ENCODE results near the gene DAZAP1.

DAZAP1 gene

DNA sequence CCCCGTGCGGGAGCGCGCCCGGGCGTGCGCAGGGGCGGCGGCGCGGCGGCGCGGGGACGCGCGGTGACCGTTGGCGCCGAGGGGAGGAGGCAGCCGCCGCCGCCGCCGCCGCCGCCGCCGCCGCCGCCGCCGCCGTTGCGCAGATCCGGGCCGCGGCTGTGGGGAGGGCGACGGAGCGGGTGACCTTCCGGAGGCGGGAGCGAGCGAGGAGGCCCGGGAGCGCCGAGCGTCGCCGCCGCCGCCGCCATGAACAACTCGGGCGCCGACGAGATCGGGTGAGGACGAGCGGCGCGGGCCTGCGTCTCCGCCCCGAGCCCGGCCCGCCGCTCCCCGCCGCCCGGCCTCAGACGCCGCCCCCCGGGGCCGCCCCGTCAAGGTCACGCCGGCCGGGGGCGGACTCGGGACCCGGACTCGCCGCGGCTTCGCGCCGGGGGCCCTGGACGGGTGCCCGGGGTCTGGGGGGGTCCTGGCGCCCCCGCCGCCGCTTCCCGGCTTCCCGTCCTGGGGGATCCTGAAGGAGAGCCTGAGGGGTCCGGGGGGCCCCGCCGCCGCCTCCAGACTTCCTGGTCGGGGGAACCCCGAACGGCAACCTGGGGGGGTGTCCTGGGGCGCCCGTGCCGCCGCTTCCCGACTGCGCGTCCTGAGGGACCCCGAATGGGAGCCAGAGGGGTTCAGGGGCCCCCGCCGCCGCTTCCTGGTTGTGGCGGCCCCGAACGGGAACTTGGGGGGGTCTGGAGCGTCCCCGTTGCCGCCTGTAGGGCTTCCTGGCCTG lies at the start of gene DAZAP1:
TSS of gene DAZAP1 (plus strand) at position 59 of the 772 bp plus-strand sequence. CDS start at position 247, 188 bp downstream.
- peak in 2 of 3 experiments; percentile 36 to 39 for DNase-seq (ENCODE audit: low read depth in 3 of 3)

DNA sequence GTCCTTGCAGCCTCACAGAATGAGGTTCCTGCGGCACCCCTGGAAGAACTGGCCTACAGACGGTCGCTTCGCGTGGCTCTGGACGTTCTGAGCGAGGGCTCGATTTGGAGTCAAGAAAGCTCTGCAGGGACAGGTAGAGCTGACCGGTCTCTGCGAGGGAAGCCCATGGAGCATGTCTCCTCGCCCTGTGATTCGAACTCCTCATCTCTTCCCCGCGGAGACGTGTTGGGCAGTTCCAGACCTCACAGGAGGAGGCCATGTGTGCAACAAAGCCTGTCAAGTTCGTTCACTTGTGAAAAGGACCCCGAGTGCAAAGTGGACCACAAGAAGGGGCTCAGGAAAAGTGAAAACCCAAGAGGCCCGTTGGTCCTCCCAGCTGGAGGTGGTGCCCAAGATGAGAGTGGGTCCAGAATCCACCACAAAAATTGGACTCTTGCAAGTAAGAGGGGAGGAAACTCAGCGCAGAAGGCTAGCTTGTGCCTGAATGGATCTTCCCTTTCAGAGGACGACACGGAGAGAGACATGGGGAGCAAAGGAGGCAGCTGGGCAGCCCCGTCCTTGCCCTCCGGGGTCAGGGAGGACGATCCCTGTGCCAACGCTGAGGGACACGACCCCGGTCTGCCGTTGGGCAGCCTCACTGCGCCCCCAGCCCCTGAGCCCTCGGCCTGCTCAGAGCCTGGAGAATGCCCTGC lies 47.1 kb upstream of the DAZAP1 start:
- DNase-seq (ENCODE audit: low read depth in 3 of 3) = no peak

DNA sequence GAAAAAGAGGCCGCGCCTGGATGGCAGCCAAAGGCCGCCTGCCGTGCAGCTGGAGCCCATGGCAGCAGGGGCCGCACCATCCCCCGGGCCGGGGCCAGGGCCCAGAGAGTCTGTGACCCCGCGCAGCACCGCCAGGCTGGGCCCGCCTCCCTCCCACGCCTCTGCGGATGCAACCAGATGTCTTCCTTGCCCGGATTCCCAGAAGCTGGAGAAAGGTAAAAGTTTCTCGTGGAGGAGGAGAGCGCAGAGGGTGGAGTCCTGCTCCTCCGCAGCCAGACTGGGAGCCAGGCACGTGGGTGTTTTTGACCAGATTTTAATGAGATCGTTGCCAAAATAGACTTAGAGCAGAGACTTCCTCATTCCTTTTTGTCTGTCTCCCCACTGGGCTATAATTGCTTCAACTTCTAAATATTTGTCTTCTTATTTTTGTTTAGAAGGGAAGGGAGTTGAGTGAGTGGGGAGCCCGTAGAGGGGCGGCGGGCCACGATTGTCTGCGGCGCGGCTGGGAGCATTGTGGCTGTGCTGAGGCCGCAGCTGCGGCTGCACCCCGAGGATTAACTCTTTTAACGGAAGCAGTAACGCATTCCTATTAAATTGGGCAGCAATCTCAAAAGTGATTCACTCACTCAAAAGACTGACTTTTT lies 46.4 kb upstream of the DAZAP1 start:
- DNase-seq (ENCODE audit: low read depth in 3 of 3) = no peak

DNA sequence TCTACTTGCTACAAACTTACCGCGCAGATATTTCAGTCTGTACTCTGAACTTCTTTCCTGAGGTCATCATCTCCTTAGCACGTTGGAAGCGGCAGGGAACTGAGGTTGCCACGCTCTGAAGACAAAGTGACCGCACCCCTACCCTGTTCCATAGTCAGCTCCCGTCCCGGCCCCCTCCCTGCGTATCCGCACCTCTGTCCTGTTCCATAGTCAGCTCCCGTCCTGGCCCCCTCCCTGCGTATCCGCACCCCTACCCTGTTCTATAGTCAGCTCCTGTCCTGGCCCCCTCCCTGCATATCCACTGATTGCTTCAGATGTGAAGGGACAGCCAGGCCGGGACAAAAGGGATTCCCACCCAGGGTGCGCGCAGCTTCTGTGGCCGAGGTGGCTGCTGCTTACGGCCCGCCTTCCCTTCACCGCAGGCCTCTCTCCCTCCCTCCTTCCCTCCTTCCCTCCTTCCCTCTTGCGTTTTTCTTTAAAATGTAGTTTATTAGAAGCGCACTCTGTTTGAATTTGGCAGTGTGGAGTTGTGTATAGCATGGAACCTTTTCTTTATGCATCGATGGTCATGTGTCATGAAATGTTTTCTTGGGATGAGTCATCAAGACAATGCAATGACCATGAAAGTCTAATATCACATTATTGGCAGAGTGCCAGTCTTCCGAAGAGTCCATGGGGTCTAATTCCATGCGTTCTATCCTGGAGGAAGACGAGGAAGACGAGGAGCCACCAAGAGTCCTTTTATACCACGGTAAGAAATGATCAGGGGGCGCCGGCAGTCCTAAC lies 45.6 kb upstream of the DAZAP1 start:
- no peak for DNase-seq (ENCODE audit: low read depth in 3 of 3)

DNA sequence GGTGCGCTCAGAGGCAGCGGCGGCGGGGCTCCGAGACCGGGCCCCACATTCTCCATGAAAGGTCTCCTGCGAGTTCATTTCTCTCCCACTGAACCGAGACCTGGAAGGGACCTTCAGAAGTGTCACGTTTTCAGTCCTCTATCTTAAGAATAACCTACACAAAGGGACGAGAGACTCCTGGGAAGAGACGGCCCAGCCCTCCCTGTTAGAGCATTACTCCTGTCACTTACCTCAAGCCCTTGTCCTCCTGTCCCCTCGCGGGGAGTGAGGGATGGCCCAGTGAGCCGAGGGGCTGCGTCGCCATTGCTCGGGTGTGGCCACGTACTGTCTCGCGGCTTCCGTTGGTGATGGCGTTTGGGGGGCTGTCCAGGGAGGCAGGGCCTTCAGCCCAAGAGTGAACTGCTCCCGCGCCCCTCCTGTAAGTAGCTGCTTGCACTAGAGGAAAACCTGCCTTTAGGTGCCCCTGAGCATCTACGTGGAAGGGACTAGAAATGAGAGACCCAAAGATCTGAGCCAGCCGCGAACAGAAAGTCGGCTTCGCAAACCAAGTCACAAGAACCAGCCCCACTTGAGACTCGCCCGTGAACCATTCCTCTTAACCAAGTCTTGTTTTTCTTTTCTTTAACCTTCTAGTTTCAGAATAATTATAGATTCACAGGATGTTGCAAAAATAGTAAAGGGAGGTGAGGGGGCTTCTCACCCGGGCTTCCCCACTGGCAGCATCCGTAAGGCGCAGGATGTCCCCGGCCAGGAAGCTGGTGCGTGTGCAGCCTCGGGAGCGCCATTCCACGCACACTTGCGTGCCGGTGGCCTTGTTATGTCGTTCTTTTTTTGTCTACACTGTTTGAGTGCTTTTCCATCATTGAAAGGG lies 44.8 kb upstream of the DAZAP1 start:
- DNase-seq (ENCODE audit: low read depth in 3 of 3) = no peak

DNA sequence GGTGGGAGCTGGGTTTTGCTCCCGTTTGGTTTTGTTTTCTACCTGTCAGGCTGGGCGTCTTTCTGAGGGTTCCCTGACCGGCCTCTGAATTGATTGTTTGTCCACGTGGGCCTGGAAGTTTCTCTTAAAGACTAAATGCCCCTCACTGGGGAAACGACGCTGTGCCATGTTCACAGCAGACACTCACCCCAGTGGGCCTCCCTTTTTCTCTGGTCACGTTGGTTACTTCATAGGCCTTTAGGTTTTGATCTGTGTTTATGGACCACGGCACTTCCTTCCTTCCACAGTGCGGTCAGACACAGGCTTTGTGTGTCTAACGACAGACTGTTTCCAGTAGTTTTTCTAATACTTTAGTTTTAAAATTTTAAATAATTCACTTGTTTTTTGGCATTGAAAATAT lies 43.8 kb upstream of the DAZAP1 start:
- DNase-seq (ENCODE audit: low read depth in 3 of 3) = no peak

DNA sequence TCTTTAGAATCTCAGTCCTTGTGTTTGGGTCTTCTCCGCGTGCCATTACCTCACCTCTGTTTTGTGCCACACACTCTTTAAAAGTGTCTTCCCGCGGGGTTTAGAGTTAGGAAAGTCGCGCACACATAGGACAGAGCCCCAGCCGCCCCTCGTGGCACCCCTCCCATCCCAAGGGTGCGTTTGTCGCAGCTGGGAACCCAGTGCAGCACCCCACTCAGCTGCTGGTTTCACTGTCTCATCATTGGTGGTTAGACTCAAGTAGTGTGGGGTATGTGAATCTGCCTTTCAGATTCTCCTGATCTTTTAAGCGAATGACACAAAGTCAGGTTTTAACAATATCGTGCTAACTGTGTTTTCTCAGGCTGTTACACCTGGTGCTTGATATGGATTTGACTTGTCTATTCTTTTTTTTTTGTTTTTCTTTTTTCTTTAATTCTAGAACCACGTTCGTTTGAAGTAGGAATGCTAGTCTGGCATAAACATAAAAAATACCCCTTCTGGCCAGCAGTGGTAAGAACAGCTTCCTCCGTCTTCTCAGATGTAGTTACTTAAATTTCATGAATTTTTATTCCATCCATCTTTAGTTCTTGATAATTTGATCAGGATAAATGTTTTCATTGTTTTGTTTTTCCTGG lies 43.2 kb upstream of the DAZAP1 start:
- no peak for DNase-seq (ENCODE audit: low read depth in 3 of 3)

DNA sequence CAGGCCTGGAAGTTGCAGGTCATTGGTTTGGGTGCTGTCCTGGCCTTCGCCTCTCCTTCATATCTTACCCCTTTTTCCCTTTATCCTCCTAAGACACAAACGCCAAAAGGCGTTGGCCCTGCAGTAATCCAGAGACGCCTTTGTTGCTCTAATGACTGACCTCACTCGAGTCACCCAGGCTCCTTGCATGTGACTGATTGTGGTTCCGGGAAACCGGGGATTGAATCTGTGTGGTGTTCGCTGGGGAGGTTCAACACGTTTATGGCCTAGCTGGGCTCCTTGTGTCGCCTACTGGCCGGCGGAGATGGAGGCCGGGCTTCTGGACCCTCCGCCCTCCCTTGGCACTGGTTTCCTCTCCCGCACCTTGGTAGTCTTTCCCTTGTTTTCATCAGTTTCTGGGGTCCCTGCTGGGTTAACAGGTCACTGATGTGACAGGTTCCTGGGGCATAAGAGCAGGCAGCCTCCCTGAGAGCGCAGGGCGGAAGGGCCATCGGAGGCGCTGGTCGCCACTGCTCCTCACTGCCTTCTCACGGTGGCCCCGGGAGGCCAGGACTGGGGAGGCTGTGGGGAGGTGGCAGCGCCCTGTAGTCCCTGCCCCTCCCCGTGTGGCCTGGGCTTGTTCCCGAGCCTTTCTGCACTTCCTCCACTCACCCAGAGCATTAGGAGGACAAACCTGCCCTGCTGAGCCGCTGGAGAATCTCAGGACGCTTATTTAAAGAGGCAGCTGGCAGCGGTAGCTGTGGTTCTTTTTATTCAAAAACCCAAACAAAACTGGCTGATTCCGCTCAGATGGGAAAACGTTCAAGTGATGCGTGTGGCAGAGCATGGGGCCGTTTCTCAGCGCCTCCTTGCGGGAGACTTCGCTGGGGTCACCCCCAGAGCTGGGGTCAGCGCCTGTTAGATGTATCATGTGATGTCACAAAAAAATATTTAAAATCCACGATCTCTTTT lies 41.8 kb upstream of the DAZAP1 start:
- DNase-seq (ENCODE audit: low read depth in 3 of 3) = no peak

DNA sequence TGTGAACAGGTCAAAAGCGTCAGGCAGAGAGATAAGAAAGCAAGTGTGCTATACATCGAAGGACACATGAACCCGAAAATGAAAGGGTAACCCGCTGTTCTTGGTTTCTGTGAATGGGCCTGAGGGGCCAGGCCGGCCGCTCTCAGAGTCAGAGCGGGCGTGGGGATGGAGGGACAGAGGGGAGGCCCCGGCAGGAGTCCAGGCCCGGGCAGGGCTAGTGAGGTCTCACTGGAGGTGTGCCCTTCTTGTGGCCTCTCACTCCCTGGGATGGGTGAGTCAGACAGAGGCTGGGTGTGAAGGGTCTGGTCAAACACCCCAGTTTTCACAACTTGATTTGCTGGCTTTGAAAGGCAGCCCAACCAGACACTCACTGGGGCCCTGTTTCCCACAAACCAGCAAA lies 41.1 kb upstream of the DAZAP1 start:
- DNase-seq (ENCODE audit: low read depth in 3 of 3) = no peak

DNA sequence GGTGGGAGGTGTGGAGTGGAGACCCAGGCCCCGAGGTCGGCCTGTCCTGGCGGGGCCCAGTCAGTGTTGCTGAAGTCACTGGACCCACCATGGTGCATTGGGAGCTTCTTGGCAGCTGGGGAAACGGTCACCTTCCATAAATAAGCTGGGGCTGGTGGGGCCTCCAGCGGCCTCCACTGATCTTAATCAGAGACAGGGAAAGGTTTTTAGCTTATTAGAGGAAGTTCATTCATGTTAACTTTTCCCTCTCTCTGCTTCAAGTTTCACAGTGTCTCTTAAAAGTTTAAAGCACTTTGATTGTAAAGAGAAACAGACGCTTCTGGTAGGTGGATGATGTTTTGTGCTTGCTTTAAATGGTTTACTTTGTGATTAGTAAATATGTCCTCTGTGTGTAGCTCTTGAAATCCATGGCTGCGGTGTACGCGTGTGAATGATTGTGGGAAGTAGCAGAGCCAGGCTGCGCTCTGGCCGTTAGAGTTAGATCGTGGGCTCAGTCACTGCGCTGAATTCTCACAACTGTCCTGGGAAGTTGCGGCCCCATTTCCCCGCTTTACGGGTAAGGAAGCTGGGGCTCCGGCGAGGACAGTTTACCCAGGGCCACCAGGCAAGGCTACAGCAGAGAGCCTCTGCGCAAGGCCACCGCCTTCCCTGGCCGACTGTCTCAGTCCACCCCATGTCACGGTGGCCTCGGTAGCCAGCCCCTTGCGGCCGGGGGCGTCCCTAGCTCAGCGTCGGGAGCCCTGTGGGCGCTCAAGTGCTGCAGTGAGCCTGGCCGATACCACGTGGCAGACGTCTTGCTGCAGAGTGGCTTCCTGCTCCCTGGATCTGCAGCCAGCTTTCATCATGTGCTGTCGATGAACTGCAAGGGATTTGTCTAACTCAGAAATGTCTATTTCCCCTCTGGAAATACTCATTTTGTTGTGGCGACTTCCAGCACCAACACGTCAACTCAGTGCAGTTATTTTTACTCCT lies 40.2 kb upstream of the DAZAP1 start:
- no peak for DNase-seq (ENCODE audit: low read depth in 3 of 3)

DNA sequence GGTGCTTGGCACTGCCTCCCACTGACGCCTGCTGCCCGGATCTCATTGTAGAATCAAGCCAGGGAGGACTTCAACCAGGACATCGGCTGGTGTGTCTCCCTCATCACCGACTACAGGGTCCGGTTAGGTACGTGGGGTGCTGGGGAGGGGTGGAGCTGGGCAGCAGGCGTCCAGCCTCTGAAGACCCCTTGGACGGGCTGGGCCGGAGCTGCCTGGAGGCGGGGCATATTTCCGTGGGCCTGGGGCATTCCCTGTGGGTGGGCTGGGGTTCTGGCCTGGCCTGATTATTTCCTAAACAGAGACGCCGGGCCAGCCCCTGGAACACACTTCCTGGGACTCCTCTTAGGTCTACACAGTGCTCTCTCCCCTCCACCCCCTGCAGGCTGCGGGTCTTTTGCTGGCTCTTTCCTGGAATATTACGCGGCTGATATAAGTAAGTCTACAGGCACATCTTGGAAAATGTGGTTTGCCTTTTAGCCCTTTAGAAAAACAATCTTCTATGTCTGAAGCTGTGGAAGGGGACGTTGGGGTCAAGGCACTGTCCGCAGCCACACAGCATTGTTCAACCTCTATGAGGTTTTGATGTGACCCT lies 38.1 kb upstream of the DAZAP1 start:
- no peak for DNase-seq (ENCODE audit: low read depth in 3 of 3)

DNA sequence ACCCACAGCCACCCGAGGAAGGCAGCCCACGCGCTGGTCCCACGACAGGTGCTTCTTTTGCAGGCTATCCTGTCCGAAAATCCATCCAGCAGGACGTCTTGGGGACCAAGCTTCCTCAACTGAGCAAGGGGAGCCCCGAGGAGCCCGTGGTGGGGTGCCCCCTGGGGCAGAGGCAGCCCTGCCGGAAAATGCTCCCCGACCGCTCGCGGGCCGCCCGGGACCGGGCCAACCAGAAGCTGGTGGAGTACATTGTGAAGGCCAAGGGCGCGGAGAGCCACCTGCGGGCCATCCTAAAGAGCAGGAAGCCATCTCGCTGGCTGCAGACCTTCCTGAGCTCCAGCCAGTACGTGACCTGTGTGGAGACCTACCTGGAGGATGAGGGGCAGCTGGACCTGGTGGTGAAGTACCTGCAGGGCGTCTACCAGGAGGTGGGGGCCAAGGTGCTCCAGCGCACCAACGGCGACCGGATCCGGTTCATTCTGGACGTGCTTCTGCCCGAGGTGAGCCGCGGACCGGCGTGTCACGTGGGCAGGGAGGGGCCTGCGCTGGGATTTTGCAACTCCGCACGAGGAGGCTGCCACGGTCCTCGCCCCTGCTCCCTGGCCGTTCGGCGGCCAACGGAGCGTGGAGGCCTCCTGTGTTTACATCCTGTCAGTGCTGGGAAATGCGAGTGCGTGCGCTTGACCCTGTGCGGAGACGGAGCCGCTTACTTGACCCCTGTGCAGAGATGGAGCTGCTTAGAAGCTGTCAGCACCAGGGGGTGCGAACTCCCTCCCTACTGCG lies 36.6 kb upstream of the DAZAP1 start:
- no peak for DNase-seq (ENCODE audit: low read depth in 3 of 3)

DNA sequence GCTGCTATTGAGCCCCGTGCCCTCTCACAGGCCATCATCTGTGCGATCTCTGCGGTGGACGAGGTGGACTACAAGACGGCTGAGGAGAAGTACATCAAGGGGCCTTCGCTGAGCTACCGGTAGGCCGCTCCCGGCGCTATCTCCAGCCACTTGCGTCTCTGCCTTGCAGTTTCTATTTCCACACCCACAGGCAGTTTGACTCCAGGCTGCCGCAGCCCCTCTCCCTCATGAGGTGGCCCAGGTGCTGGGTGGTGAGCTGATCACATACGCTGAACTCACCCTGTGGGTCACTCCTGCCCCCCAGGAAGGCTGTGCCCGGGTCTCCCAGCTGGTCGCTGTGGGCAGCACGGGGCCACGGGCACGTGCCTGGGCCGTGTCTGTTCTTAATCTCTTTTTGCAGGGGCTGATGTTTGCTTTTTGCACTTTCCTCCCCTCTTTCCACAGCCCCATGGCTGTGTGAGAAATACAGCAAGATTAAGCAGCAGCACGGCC lies 34.3 kb upstream of the DAZAP1 start:
- DNase-seq (ENCODE audit: low read depth in 3 of 3) = no peak

DNA sequence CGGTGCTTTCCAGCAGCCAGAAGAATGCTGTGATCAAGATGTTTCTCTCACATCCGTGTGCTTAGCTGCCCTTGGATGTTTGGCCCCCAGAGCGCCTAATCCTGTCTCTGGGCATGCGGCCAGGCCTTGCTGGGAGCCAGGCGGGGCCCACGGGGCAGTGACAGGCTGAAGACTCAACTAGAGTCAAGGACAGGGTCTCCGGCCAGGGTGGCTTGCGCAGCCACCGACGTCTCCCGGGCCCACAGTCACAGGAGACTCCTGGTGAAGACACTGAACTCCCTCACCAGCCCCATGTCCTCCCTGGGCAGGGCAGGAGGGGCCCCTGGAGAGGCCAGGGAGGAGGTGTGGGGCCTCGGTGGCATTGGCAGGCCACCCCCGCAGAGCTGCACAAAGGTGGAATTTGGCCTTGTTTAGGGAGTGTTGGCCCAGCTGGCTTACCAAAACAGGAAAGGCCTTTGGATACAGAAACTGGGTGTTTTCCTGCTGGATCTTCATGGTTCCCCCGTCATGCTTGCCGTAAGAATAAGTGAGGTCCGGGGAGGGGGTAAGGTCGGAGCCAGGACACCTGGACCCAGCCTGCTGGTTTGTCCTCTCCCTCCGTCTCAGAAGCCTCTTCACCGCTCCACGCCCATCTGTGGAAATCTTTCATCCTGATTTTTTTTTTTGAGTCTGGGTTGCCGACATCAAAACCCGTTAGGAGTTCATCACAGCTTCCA lies 33.7 kb upstream of the DAZAP1 start:
- no peak for DNase-seq (ENCODE audit: low read depth in 3 of 3)

DNA sequence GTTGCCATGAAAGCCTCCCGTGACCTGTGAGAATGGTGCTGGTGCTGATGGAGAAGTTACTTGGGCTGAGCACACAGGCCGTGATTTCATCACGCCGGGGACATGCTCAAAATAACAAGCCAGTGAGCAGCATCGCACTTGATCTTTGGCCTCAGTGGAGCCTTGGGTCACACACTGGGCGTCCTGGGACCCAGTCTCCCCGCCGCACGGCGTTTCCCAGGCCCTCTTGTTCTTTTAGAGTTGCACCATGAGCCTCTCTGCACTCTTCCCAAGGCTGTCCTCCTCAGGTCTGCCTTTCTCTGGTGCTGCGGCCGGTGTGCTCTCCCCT lies 33.2 kb upstream of the DAZAP1 start:
- no peak for DNase-seq (ENCODE audit: low read depth in 3 of 3)

DNA sequence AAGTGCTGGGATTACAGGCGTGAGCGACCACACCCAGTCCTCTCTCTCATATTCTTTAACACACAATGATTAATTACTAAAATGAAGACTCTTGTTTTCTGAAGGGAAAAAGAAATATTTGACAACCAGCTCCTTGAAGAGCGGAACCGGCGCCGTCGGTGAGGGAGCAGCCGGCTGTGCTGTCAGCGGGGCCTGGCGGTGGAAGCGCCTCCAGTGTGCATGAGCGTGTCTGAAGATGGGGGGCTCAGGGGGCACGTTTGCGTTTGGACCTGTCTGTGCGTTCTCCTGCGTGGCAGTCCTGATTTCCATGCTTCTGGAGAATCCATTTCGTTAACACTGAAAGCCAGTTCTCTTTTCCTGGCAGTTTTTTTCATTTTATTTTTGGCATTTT lies 31.0 kb upstream of the DAZAP1 start:
- no peak for DNase-seq (ENCODE audit: low read depth in 3 of 3)

Measured in stimulated activated CD4-positive, alpha-beta T cell treated with anti-CD3 and anti-CD28 coated beads, TNF-alpha, amount 100 ng/mL, for 4 hours (primary cell).